Parathyroid adenoma (tissue), 2 donors: ENCODE data around the gene FLNB.

Source experiments
- H2AFZ ChIP-seq: fragments of 300-600 bp; sonication (generic); one replicate; pipeline ENCODE4 v1.7.0; 2017; ENCODE audit warnings: antibody characterized with exemption, mild to moderate bottlenecking
- H3K27ac ChIP-seq: fragments of 300-600 bp; sonication (generic); one replicate; pipeline ENCODE4 v1.7.0; 2017
- H3K27me3 ChIP-seq: fragments of 300-600 bp; sonication (generic); one replicate; pipeline ENCODE4 v1.7.0; 2017; ENCODE audit warnings: low read length; ENCODE audit not compliant: control insufficient read depth, insufficient read depth
- H3K36me3 ChIP-seq: fragments of 300-600 bp; sonication (generic); one replicate; pipeline ENCODE4 v1.7.0; 2017; ENCODE audit warnings: low read length; ENCODE audit not compliant: control insufficient read depth, insufficient read depth
- H3K4me1 ChIP-seq: fragments of 300-600 bp; sonication (generic); one replicate; pipeline ENCODE4 v1.7.0; 2017; ENCODE audit warnings: control low read depth
- H3K4me2 ChIP-seq: fragments of 300-600 bp; sonication (generic); one replicate; pipeline ENCODE4 v1.7.0; 2017; ENCODE audit warnings: low read length
- H3K4me3 ChIP-seq: fragments of 300-600 bp; sonication (generic); one replicate; pipeline ENCODE4 v1.7.0; 2017; ENCODE audit warnings: low read depth, low read length
- H3K79me2 ChIP-seq: fragments of 300-600 bp; sonication (generic); one replicate; pipeline ENCODE4 v1.7.0; 2017; ENCODE audit warnings: control low read depth
- H3K9ac ChIP-seq: fragments of 300-600 bp; sonication (generic); one replicate; pipeline ENCODE4 v1.7.0; 2017; ENCODE audit warnings: mild to moderate bottlenecking
- H3K9me3 ChIP-seq: fragments of 300-600 bp; sonication (generic); one replicate; pipeline ENCODE4 v1.7.0; 2017; ENCODE audit warnings: low read length; ENCODE audit not compliant: control insufficient read depth
- CTCF ChIP-seq: fragments of 300-600 bp; sonication (generic); IDR thresholded peaks from one replicate; pipeline ENCODE4 v1.7.0; 2017; ENCODE audit warnings: antibody characterized with exemption, mild to moderate bottlenecking
- donor health status: primary hyperparathyroidism.

Gene FLNB

GRCh38 chr3:58071480-58071971 lies 63.3 kb downstream of the FLNB start:
- Histone ChIP-seq H3K27ac (no peak overlapping the region), H3K9me3 (no peaks in the 10 kb centered on the region), H3K4me2 (no peak overlapping the region), H3K9ac (no peak overlapping the region), H3K79me2 (peaks cover 45% of the 10 kb centered on the region), H3K4me1 (peaks cover 12% of the 10 kb centered on the region), H3K36me3 (no peaks in the 10 kb centered on the region), H3K4me3 (no peak overlapping the region), H3K27me3 (no peaks in the 10 kb centered on the region), H2AFZ (no peak overlapping the region)
- no peak for TF ChIP-seq CTCF

- H3K4me2 ChIP-seq: no peak overlapping the region
- peaks cover 43% of the 10 kb centered on the region for H3K79me2 ChIP-seq
- no peak overlapping the region for H2AFZ ChIP-seq
- H3K4me3 ChIP-seq: no peak overlapping the region
- TF ChIP-seq CTCF: no peak
- no peaks in the 10 kb centered on the region for H3K9me3 ChIP-seq
- no peak overlapping the region for H3K9ac ChIP-seq
- H3K36me3 ChIP-seq: no peaks in the 10 kb centered on the region
- peaks cover 12% of the 10 kb centered on the region for H3K4me1 ChIP-seq
- no peaks in the 10 kb centered on the region for H3K27me3 ChIP-seq
- no peak overlapping the region for H3K27ac ChIP-seq
Observed at GRCh38 chr3:58072052-58072762, 64.0 kb downstream of the FLNB start.

GRCh38 chr3:58072763-58073130 lies 64.5 kb downstream of the FLNB start:
- H3K4me1 ChIP-seq: peaks cover 12% of the 10 kb centered on the region
- H3K27me3 ChIP-seq: no peaks in the 10 kb centered on the region
- H3K4me3 ChIP-seq: no peak overlapping the region
- no peak overlapping the region for H3K27ac ChIP-seq
- H3K9ac ChIP-seq: no peak overlapping the region
- TF ChIP-seq CTCF: no peak
- peaks cover 42% of the 10 kb centered on the region for H3K79me2 ChIP-seq
- H3K4me2 ChIP-seq: no peak overlapping the region
- H3K9me3 ChIP-seq: no peaks in the 10 kb centered on the region
- no peaks in the 10 kb centered on the region for H3K36me3 ChIP-seq
- H2AFZ ChIP-seq: no peak overlapping the region

GRCh38 chr3:58073301-58074108 lies 65.3 kb downstream of the FLNB start:
- Histone ChIP-seq H3K4me2 (no peak overlapping the region), H3K27me3 (no peaks in the 10 kb centered on the region), H3K4me3 (no peak overlapping the region), H3K36me3 (no peaks in the 10 kb centered on the region), H2AFZ (no peak overlapping the region), H3K9me3 (no peaks in the 10 kb centered on the region), H3K79me2 (peaks cover 36% of the 10 kb centered on the region), H3K4me1 (peaks cover 12% of the 10 kb centered on the region), H3K9ac (no peak overlapping the region), H3K27ac (no peak overlapping the region)
- TF ChIP-seq CTCF: no peak
